ENCODE measurements around the gene TECTB.

TECTB gene

DNA sequence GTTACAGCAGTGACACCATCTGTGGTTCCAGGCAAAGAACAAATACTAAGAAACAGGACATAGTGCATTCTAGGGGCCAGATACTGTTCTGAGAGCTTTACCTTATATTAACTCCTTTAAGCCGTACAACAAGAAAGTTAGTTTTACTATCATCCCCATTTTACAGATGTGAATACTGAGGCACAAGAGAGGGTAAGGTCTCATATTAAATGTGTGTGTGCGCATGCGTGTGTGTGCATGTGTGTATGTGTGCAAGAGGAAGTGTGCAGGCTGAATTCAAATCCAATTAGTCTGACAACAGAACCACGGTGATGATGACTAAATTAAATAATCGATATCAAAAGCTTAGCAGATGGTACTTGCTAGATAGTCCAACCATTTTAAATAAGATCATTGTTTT is 11.0 kb downstream of the TECTB start:
- H3K27ac ChIP-seq = no peak overlapping the region
- DNase-seq (ENCODE audit: low read depth, low spot score) = no peak
- H3K36me3 ChIP-seq (ENCODE audit: insufficient read depth, low read length) = no peaks in the 10 kb centered on the region
- H3K9ac ChIP-seq (ENCODE audit: insufficient read length) = no peak overlapping the region
- no peaks in the 10 kb centered on the region for H3K9me3 ChIP-seq (ENCODE audit: low read depth, low read length)
- no peak overlapping the region for H3K4me3 ChIP-seq
- no peak for TF ChIP-seq FOXP2 (optimal IDR thresholded peaks at IDR 0.05; ENCODE audit: control extremely low read depth, extremely low read length, insufficient read depth)
- TF ChIP-seq EZH2 (IDR thresholded peaks at IDR 0.05) = no peak
- TF ChIP-seq POLR2AphosphoS5 (IDR thresholded peaks at IDR 0.05; ENCODE audit: borderline replicate concordance, low read depth, low read length) = no peak

DNA sequence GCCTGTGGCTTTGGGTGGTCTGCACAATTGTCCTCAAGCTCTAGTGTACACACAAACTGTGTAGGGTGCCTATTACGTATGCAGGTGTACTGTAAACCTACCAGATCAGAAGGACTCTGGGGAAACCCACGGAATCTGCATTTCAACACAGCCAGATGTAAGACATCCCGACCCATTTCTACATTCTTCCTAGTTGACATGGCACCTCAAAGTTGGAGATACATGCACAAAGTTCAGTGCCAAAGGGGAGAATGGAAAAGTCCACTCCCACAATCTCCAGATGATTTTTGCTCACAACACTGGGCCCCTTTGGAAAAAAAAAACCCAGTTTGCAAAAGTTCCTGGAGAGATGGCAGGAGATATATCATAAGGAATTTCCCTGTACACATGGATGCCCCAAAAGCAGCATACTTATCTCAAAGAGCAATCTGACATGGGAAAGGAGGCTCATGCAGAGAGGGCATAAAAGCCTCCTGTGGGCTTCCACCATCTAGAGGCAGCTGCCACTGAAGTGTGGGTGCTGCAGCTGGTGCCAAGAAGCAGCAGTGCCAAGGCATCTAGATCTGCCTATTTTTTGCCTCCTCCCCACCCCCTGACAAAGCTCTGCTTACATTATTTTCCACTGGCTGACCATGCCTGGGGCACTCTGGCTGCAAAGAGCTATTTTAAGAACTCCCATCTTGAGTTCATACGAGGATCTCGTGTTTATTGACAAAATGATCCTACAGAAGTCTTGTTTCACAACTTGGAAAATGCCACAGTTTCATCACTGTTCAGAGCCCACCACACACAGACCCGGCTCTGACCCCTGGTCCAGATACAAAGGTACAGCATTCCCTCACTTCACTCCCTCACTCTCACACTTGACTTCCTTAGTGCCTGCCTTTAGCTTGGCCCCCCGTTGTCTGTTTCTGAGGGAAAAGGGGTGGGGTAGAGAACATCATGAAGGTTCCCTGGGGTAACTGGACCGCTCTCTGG is 12.9 kb downstream of the TECTB start:
- no peaks in the 10 kb centered on the region for H3K9me3 ChIP-seq (ENCODE audit: low read depth, low read length)

GRCh38 chr10:112296908-112297331 is 13.7 kb downstream of the TECTB start:
- DNase-seq (ENCODE audit: low read depth, low spot score) = no peak
- H3K27ac ChIP-seq = no peak overlapping the region
- no peaks in the 10 kb centered on the region for H3K9me3 ChIP-seq (ENCODE audit: low read depth, low read length)
- TF ChIP-seq EZH2 (IDR thresholded peaks at IDR 0.05) (no peak), FOXP2 (optimal IDR thresholded peaks at IDR 0.05; ENCODE audit: control extremely low read depth, extremely low read length, insufficient read depth) (no peak), POLR2AphosphoS5 (IDR thresholded peaks at IDR 0.05; ENCODE audit: borderline replicate concordance, low read depth, low read length) (no peak)
- H3K4me3 ChIP-seq = no peak overlapping the region
- H3K36me3 ChIP-seq (ENCODE audit: insufficient read depth, low read length) = no peaks in the 10 kb centered on the region
- no peak overlapping the region for H3K9ac ChIP-seq (ENCODE audit: insufficient read length)

More for the DNA sequence above, 12.9 kb downstream of the TECTB start:
- Histone ChIP-seq H3K36me3 (ENCODE audit: insufficient read depth, low read length) (no peaks in the 10 kb centered on the region), H3K27ac (no peak overlapping the region), H3K4me3 (no peak overlapping the region), H3K9ac (ENCODE audit: insufficient read length) (no peak overlapping the region)
- TF ChIP-seq EZH2 (IDR thresholded peaks at IDR 0.05) = no peak
- no peak for TF ChIP-seq POLR2AphosphoS5 (IDR thresholded peaks at IDR 0.05; ENCODE audit: borderline replicate concordance, low read depth, low read length)
- TF ChIP-seq FOXP2 (optimal IDR thresholded peaks at IDR 0.05; ENCODE audit: control extremely low read depth, extremely low read length, insufficient read depth) = no peak
- DNase-seq (ENCODE audit: low read depth, low spot score) = no peak

DNA sequence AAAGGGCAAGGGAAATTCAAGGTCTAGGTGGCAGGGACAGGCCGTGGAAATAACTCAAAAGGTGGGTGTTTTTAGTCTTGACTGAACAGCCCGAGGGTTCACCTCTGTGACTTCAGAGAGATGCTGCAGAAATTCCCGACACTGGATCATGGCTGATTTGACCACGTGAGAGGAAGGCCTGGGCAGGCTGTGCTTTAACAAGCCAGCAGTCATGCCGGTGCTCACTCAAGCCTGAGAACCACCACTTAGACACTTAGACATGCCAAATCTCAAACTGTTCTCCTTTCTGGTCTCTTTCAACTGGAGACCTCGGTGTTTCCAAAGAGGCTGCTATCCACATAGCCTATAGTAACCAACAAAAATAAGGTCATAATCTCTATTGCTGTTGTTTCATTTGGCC is 15.4 kb downstream of the TECTB start:
- Histone ChIP-seq H3K9ac (ENCODE audit: insufficient read length) (no peak overlapping the region), H3K4me3 (no peak overlapping the region), H3K27ac (no peak overlapping the region), H3K36me3 (ENCODE audit: insufficient read depth, low read length) (no peaks in the 10 kb centered on the region), H3K9me3 (ENCODE audit: low read depth, low read length) (no peaks in the 10 kb centered on the region)
- DNase-seq (ENCODE audit: low read depth, low spot score) = no peak
- TF ChIP-seq FOXP2 (optimal IDR thresholded peaks at IDR 0.05; ENCODE audit: control extremely low read depth, extremely low read length, insufficient read depth) (no peak), EZH2 (IDR thresholded peaks at IDR 0.05) (no peak), POLR2AphosphoS5 (IDR thresholded peaks at IDR 0.05; ENCODE audit: borderline replicate concordance, low read depth, low read length) (no peak)

- H3K9ac ChIP-seq (ENCODE audit: insufficient read length) = no peak overlapping the region
- no peaks in the 10 kb centered on the region for H3K9me3 ChIP-seq (ENCODE audit: low read depth, low read length)
- no peak for TF ChIP-seq EZH2 (IDR thresholded peaks at IDR 0.05)
- no peak for TF ChIP-seq FOXP2 (optimal IDR thresholded peaks at IDR 0.05; ENCODE audit: control extremely low read depth, extremely low read length, insufficient read depth)
- TF ChIP-seq POLR2AphosphoS5 (IDR thresholded peaks at IDR 0.05; ENCODE audit: borderline replicate concordance, low read depth, low read length) = no peak
- DNase-seq (ENCODE audit: low read depth, low spot score) = no peak
- no peak overlapping the region for H3K27ac ChIP-seq
- no peak overlapping the region for H3K4me3 ChIP-seq
- no peaks in the 10 kb centered on the region for H3K36me3 ChIP-seq (ENCODE audit: insufficient read depth, low read length)
Measured at GRCh38 chr10:112299456-112299855, 16.3 kb downstream of the TECTB start.

DNA sequence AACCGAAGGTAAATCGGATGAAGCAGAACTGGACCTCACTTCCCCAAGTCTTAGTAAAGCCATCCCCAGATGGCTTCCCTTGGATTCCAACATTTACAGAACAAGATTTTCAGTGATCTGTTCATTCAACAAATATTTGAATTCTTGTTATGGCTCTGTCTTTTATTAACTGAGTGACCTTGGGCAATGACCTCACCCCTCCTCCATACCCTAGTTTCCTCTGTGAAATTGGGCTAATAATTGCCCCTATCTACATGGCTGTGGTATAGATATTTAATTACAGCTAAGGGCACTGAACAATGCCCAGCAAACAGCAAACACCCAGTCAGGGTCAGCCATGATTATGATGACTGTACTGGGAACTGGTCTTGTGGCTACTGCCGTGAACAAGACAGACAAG is 19.1 kb downstream of the TECTB start:
- no peak overlapping the region for H3K27ac ChIP-seq
- DNase-seq (ENCODE audit: low read depth, low spot score) = no peak
- no peak overlapping the region for H3K9ac ChIP-seq (ENCODE audit: insufficient read length)
- H3K36me3 ChIP-seq (ENCODE audit: insufficient read depth, low read length) = no peaks in the 10 kb centered on the region
- H3K4me3 ChIP-seq = no peak overlapping the region
- no peak for TF ChIP-seq POLR2AphosphoS5 (IDR thresholded peaks at IDR 0.05; ENCODE audit: borderline replicate concordance, low read depth, low read length)
- TF ChIP-seq EZH2 (IDR thresholded peaks at IDR 0.05) = no peak
- TF ChIP-seq FOXP2 (optimal IDR thresholded peaks at IDR 0.05; ENCODE audit: control extremely low read depth, extremely low read length, insufficient read depth) = no peak
- no peaks in the 10 kb centered on the region for H3K9me3 ChIP-seq (ENCODE audit: low read depth, low read length)

- TF ChIP-seq POLR2AphosphoS5 (IDR thresholded peaks at IDR 0.05; ENCODE audit: borderline replicate concordance, low read depth, low read length) = no peak
- TF ChIP-seq FOXP2 (optimal IDR thresholded peaks at IDR 0.05; ENCODE audit: control extremely low read depth, extremely low read length, insufficient read depth) = no peak
- no peak for TF ChIP-seq EZH2 (IDR thresholded peaks at IDR 0.05)
- Histone ChIP-seq H3K9ac (ENCODE audit: insufficient read length) (no peak overlapping the region), H3K36me3 (ENCODE audit: insufficient read depth, low read length) (no peaks in the 10 kb centered on the region), H3K27ac (no peak overlapping the region), H3K9me3 (ENCODE audit: low read depth, low read length) (no peaks in the 10 kb centered on the region), H3K4me3 (no peak overlapping the region)
- no peak for DNase-seq (ENCODE audit: low read depth, low spot score)
Measured at GRCh38 chr10:112303528-112303927, 20.3 kb downstream of the TECTB start.

- TF ChIP-seq FOXP2 (optimal IDR thresholded peaks at IDR 0.05; ENCODE audit: control extremely low read depth, extremely low read length, insufficient read depth) = no peak
- no peak for TF ChIP-seq EZH2 (IDR thresholded peaks at IDR 0.05)
- TF ChIP-seq POLR2AphosphoS5 (IDR thresholded peaks at IDR 0.05; ENCODE audit: borderline replicate concordance, low read depth, low read length) = no peak
Measured at GRCh38 chr10:112304267-112304859, 21.2 kb downstream of the TECTB start.

More at GRCh38 chr10:112304267-112304859, 21.2 kb downstream of the TECTB start:
- no peak for DNase-seq (ENCODE audit: low read depth, low spot score)
- Histone ChIP-seq H3K4me3 (no peak overlapping the region), H3K9ac (ENCODE audit: insufficient read length) (no peak overlapping the region), H3K9me3 (ENCODE audit: low read depth, low read length) (no peaks in the 10 kb centered on the region), H3K36me3 (ENCODE audit: insufficient read depth, low read length) (no peaks in the 10 kb centered on the region), H3K27ac (no peak overlapping the region)
